ENCODE data around the gene ZNF280B.

Gene ZNF280B

DNA sequence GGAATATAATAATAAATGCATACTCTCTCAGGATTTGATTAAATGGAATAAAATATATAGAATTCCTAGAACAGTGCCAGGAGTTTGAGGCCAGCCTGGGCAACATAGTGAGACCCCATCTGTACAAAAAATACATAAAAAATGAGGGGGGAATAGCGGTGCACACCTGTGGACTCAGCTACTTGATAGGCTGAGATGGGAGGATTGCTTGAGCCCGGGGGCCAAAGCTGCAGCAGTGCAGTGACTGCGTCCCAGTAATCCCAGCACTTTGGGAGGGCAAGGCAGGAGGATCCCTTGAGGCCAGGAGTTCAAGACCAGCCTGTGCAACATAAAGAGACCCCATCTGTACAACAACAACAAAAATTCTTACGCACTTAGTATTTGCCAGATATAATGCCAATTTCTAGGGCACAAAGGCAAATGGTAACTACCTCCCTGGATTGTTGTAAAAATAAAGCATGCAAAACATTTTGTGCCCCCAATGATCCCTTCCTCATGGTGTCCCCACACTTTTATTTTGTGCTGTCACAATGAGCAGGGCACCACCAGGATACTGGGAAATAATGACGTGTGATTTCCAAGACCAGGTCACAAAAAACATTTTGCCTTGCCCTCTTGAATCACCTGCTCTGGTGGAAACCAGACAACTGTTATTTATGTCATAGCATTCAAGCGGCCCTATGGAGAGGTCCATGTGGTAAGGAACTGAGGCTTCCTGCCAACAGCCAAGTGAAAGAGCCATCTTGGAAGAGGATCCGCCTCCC is 29.9 kb upstream of the ZNF280B start:
- DNase-seq = no peak
- Histone ChIP-seq H3K36me3 (replicated peaks) (no peaks in the 10 kb centered on the region), H3K27me3 (replicated peaks) (peaks cover 2% of the 10 kb centered on the region), H3K27ac (no peak overlapping the region), H3K4me3 (ENCODE audit: low read depth, low read length) (no peak overlapping the region)
- TF ChIP-seq, protein P1, sequence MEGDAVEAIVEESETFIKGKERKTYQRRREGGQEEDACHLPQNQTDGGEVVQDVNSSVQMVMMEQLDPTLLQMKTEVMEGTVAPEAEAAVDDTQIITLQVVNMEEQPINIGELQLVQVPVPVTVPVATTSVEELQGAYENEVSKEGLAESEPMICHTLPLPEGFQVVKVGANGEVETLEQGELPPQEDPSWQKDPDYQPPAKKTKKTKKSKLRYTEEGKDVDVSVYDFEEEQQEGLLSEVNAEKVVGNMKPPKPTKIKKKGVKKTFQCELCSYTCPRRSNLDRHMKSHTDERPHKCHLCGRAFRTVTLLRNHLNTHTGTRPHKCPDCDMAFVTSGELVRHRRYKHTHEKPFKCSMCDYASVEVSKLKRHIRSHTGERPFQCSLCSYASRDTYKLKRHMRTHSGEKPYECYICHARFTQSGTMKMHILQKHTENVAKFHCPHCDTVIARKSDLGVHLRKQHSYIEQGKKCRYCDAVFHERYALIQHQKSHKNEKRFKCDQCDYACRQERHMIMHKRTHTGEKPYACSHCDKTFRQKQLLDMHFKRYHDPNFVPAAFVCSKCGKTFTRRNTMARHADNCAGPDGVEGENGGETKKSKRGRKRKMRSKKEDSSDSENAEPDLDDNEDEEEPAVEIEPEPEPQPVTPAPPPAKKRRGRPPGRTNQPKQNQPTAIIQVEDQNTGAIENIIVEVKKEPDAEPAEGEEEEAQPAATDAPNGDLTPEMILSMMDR (IDR thresholded peaks at IDR 0.05; ENCODE audit: low read depth, low read length, missing control alignments) = no peak
- in situ Hi-C loops (cut with HindIII; ENCODE audit: low pct_ligation_motif_present, low sequenced_read_pairs) = no loop called here

DNA sequence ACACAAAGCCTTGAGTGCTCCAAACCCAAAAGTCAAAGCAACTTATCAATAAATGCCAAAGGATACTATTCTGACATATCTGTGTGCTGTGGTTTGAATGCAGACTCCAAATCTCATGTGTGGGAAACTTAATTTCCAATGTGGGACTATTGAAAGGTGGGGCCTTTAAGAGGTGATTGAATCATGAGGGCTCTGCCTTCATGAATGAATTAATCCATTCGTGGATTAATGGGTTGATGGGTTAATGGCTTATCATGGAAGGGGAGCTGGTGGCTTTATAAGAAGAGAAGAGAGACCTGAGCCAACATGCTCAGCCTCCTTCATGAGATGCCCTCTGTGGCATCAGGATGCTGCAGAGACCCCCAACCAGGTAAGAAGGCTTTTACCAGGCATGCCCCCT is 28.4 kb upstream of the ZNF280B start:
- TF ChIP-seq, protein P1 (IDR thresholded peaks at IDR 0.05; ENCODE audit: low read depth, low read length, missing control alignments) = no peak

DNA sequence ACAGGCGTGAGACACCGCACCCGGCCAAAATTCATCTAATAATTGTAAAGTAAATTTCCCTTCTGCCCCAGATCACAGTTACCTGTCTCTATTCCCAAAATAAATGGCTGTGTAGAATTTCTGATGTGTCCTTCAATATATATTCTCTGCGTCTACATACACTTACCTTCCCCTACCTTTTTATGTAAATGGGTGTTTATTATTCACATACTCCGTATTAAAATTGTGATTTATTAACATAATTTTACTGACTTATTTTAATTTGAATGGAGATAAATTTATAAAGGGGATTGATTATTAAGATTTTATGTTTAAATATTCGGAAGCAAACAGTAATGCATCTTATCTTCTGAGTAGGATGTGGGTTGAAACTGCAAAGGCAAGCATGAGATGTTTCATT is 28.0 kb upstream of the ZNF280B start:
- TF ChIP-seq, protein P1 (IDR thresholded peaks at IDR 0.05; ENCODE audit: low read depth, low read length, missing control alignments) = no peak
- no peak overlapping the region for H3K4me3 ChIP-seq (ENCODE audit: low read depth, low read length)
- in situ Hi-C loops (cut with HindIII; ENCODE audit: low pct_ligation_motif_present, low sequenced_read_pairs) = no loop called here
- no peak for DNase-seq
- H3K36me3 ChIP-seq (replicated peaks) = no peaks in the 10 kb centered on the region
- no peak overlapping the region for H3K27ac ChIP-seq
- H3K27me3 ChIP-seq (replicated peaks) = peaks cover 2% of the 10 kb centered on the region

More for the DNA sequence above, 28.4 kb upstream of the ZNF280B start:
- Histone ChIP-seq H3K27ac (no peak overlapping the region), H3K27me3 (replicated peaks) (peaks cover 2% of the 10 kb centered on the region), H3K36me3 (replicated peaks) (no peaks in the 10 kb centered on the region), H3K4me3 (ENCODE audit: low read depth, low read length) (no peak overlapping the region)
- in situ Hi-C loops (cut with HindIII; ENCODE audit: low pct_ligation_motif_present, low sequenced_read_pairs) = no loop called here
- DNase-seq = no peak

GRCh38 chr22:22535662-22536061 is 27.1 kb upstream of the ZNF280B start:
- no peak for DNase-seq
- H3K27ac ChIP-seq = no peak overlapping the region
- no peak overlapping the region for H3K4me3 ChIP-seq (ENCODE audit: low read depth, low read length)
- TF ChIP-seq, protein P1 (IDR thresholded peaks at IDR 0.05; ENCODE audit: low read depth, low read length, missing control alignments) = no peak
- peaks cover 2% of the 10 kb centered on the region for H3K27me3 ChIP-seq (replicated peaks)
- no peaks in the 10 kb centered on the region for H3K36me3 ChIP-seq (replicated peaks)
- in situ Hi-C loops (cut with HindIII; ENCODE audit: low pct_ligation_motif_present, low sequenced_read_pairs) = no loop called here

GRCh38 chr22:22534604-22535415 is 26.3 kb upstream of the ZNF280B start:
- in situ Hi-C loops (cut with HindIII; ENCODE audit: low pct_ligation_motif_present, low sequenced_read_pairs) = no loop called here
- DNase-seq = no peak

More at GRCh38 chr22:22534604-22535415, 26.3 kb upstream of the ZNF280B start:
- H3K36me3 ChIP-seq (replicated peaks) = no peaks in the 10 kb centered on the region
- no peak overlapping the region for H3K27ac ChIP-seq
- TF ChIP-seq, protein P1 (IDR thresholded peaks at IDR 0.05; ENCODE audit: low read depth, low read length, missing control alignments) = no peak
- H3K4me3 ChIP-seq (ENCODE audit: low read depth, low read length) = no peak overlapping the region
- peaks cover 2% of the 10 kb centered on the region for H3K27me3 ChIP-seq (replicated peaks)

Measured in brain microvascular endothelial cell (primary cell).